ENCODE results near the gene VPS41. TPM values are rescaled to one million over a fixed set of nuclear protein-coding genes. Genes with fewer than 3 reads are reported as not detected.

VPS41 gene
- total RNA-seq, 2 donors from 2014 or later = 56.5 to 60.9 TPM

GRCh38 chr7:38819463-38819862 lies 89.5 kb downstream of the VPS41 start:
- no peak overlapping the region for H3K4me3 ChIP-seq
- no peaks in the 10 kb centered on the region for H3K4me1 ChIP-seq
- H3K36me3 ChIP-seq = no peaks in the 10 kb centered on the region
- H3K27ac ChIP-seq = no peak overlapping the region
- intact Hi-C loops (cut with DNase I) = no loop called here
- no peaks in the 10 kb centered on the region for H3K27me3 ChIP-seq
- no peaks in the 10 kb centered on the region for H3K9me3 ChIP-seq
- TF ChIP-seq CTCF (IDR thresholded peaks at IDR 0.05) = no peak
- DNase-seq = no peak
- no peak overlapping the region for H3K9ac ChIP-seq (ENCODE audit: low read depth in 2 of 2, low read length in 2 of 2)

GRCh38 chr7:38817526-38817925 lies 91.5 kb downstream of the VPS41 start:
- TF ChIP-seq CTCF (IDR thresholded peaks at IDR 0.05) = no peak
- Histone ChIP-seq H3K9me3 (no peaks in the 10 kb centered on the region), H3K9ac (ENCODE audit: low read depth in 2 of 2, low read length in 2 of 2) (no peak overlapping the region), H3K36me3 (no peaks in the 10 kb centered on the region), H3K27me3 (no peaks in the 10 kb centered on the region), H3K4me1 (no peaks in the 10 kb centered on the region), H3K4me3 (no peak overlapping the region), H3K27ac (no peak overlapping the region)
- intact Hi-C loops (cut with DNase I) = no loop called here
- DNase-seq = no peak

- Histone ChIP-seq H3K9me3 (no peaks in the 10 kb centered on the region), H3K27ac (no peak overlapping the region), H3K4me1 (no peaks in the 10 kb centered on the region), H3K27me3 (no peaks in the 10 kb centered on the region), H3K36me3 (no peaks in the 10 kb centered on the region), H3K4me3 (no peak overlapping the region), H3K9ac (ENCODE audit: low read depth in 2 of 2, low read length in 2 of 2) (no peak overlapping the region)
- DNase-seq = no peak
- intact Hi-C loops (cut with DNase I) = no loop called here
- no peak for TF ChIP-seq CTCF (IDR thresholded peaks at IDR 0.05)
These were observed 95.2 kb downstream of the VPS41 start for GRCh38 chr7:38813768-38814167.

GRCh38 chr7:38806912-38807311 lies 102.1 kb downstream of the VPS41 start:
- no peak overlapping the region for H3K4me3 ChIP-seq
- no peak overlapping the region for H3K9ac ChIP-seq (ENCODE audit: low read depth in 2 of 2, low read length in 2 of 2)
- intact Hi-C loops (cut with DNase I) = no loop called here
- H3K27me3 ChIP-seq = no peaks in the 10 kb centered on the region
- no peaks in the 10 kb centered on the region for H3K4me1 ChIP-seq
- H3K27ac ChIP-seq = no peak overlapping the region
- no peaks in the 10 kb centered on the region for H3K9me3 ChIP-seq
- TF ChIP-seq CTCF (IDR thresholded peaks at IDR 0.05) = no peak
- DNase-seq = no peak
- no peaks in the 10 kb centered on the region for H3K36me3 ChIP-seq

GRCh38 chr7:38801786-38802185 lies 107.2 kb downstream of the VPS41 start:
- H3K27ac ChIP-seq = no peak overlapping the region
- H3K9ac ChIP-seq (ENCODE audit: low read depth in 2 of 2, low read length in 2 of 2) = no peak overlapping the region
- DNase-seq = no peak
- H3K36me3 ChIP-seq = no peaks in the 10 kb centered on the region
- H3K4me1 ChIP-seq = no peaks in the 10 kb centered on the region
- TF ChIP-seq CTCF (IDR thresholded peaks at IDR 0.05) = no peak
- no peaks in the 10 kb centered on the region for H3K9me3 ChIP-seq
- no peaks in the 10 kb centered on the region for H3K27me3 ChIP-seq
- intact Hi-C loops (cut with DNase I) = no loop called here
- no peak overlapping the region for H3K4me3 ChIP-seq
